HCEC 1CT (cell line): ENCODE data around the gene SPATA6L.

Experiments used
- DNase-seq: peaks from one replicate; pipeline ENCODE4 v3.0.0-alpha.2; 2017

SPATA6L gene, protein sequence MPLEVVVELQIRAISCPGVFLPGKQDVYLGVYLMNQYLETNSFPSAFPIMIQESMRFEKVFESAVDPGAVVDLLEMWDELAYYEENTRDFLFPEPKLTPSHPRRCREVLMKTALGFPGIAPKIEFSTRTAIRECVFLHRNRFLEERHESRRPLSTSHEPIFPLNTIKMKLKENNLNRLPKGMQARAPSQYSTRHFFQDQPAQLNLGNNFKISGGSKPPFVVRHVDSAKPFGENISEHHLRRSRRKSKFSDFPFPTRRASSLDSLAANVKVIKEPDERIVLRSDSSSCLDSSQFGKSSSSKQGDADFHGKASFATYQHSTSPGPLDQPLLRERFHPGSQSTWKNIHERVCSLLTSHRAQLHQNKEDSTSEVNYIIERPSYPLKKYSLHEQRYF

DNA sequence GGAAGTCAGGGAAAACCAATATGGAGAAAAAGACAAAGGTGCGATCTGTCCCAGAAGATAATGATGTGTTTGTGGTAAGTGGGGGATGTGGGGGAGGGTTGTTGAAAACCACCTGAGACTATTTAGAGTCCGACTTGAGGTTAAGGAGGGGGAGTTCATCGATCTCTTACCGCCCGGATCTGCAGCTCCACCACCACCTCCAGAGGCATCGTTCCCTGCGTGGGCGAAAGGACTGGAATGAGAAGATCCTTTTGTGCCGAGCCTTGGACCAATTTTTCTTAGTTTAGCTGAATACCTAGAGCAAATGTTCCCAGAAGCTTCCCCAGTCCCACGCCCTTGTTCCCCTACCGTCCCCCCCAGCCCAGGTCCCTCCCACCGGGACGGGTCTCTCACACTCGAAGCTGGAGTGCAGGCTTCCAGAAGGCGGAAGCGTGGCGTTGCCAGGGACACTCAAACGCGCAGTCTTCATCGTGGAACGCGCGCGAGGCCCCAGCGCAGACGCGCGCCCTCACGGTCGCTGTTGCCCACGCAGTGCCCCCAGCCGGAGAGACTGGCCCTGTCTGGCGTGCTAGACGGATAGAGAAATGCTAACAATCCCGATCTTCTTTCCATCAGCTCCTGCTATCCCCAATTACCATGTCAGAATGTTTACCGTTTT lies at the start of gene SPATA6L:
TSS of gene SPATA6L (minus strand) at position 439 of the 658 bp plus-strand sequence. CDS start at position 209, 230 bp downstream.
- peak; percentile 29 for DNase-seq

DNA sequence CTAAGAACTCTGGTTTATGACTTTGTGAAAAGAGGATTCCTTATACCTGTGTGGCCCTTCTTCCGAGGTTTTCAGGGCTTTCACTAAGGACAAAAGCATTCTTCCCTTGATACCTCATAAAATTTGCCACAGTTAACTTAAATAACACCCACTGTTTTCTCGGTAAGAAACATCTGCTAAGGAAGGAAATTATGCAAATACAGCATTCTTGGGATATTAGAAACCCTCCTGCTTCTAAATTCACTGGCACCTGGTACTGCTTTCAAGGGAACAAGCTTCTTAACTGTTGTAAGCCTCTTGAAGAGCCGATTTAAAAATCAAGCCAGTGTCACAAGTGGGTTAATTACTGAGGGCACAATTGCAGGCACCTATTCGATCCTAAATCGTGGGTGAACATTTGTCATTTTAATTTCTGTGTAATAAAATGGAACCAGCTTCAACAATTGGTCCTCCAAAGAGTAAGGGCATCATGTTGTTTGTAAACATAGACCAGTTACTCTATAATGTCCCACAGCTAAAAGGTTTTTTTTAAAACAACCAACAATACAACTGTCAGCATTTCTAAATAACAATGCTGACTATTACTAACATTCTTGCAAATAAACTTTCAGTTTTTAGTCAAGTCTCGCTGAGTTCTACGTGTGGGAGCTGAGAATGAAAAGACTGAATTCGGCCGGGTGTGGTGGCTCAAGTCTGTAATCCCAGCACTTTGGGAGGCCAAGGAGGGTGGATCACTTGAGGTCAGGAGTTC lies 48.2 kb upstream of the SPATA6L start:
- no peak for DNase-seq

DNA sequence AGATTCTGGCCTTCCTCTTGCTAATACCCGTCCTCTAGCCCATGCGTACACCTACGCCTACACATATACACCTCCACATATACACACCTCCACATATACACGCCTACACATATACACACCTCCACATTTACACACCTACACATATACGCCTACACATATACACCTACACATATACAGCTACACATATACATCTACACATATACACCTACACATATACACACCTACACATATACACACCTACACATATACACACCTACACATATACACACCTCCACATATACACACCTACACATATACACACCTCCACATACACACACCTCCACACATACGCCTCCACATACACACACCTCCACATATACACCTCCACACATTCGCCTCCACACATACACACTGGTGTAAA lies 47.6 kb upstream of the SPATA6L start:
- no peak for DNase-seq

DNA sequence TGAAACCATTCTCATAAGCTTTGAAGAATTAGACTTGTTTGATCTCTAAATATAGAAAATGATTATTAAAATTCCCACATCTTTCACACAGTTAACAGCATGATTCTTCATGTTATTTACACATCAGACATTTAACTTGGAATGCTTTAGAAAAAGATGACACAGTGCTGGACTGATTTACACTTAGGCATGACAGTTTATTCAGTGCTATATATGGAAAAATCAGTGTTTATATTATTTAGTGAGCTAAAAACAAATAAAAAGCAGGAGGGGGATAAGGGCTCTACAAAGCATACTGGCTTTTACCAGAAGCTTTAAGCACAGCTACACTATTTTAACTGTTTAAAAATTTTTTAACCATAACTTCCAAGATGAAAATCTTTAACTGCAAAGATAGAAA lies 43.1 kb upstream of the SPATA6L start:
- no peak for DNase-seq

DNA sequence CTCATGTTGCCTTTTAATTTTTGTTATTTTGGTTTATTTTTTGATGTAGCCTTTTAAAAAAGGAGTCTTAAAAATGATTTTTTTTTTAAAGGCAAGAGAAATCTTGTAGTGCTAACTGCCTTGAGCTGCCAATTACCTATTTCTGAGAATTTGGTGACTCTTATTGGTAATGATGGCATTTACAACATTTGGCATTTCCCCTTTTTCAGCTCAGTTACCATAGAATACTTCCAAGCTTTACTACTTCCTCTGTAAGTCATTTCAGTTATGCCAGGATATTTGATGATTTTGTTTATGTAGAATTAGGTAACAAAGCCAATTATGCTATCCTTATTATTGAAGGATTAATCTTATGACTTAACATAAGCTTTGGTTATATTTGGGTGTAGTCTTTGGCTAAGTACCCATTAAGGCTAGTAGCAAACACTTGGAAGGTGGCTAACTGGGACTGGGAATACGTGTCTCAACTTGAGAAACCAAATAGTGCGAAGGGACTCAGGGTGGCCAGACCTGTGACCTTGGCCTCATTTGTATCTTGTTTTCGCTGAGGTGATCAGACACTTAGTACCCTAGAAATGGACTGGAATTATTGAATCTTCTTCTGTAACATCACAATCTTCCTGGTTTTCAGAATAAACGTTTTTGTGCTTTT lies 40.8 kb upstream of the SPATA6L start:
- DNase-seq, result no peak

DNA sequence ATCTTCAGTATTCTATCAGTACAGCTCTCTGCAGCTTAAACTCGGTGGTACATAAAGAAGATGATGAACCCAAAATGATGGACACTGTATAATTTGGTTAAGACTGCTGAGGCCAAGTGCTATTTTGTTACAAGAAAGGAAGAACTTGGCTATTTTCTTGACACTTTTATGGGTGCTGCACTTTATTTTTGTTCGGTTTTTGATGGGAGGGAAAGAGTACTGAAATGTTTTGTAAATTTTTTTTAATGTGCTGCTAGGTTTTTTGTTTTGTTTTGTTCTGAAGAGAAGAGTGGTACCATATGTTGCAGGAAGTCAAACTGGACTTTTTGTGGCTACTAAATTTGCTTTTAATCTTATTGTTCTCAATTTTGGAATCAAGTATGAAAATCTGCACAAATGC lies 39.7 kb upstream of the SPATA6L start:
- no peak for DNase-seq

DNA sequence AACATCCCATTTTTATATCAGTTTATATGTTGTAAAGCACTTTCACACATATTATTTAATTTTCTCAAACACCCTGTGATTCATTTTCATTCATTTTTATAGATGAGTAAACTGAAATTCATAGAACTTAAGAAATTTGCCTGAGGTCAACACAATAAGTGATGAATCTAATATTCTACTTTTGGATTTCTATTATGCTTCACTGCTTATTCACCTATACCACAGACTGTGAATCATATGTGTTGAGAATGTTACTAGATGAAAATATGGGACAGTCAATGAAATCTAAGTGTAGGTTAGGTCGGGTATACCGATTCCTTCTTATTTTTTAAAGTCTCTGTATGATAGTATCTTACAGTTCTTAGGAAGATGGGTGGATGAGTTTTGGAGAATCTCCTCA lies 37.8 kb upstream of the SPATA6L start:
- DNase-seq, result peak; percentile 26

DNA sequence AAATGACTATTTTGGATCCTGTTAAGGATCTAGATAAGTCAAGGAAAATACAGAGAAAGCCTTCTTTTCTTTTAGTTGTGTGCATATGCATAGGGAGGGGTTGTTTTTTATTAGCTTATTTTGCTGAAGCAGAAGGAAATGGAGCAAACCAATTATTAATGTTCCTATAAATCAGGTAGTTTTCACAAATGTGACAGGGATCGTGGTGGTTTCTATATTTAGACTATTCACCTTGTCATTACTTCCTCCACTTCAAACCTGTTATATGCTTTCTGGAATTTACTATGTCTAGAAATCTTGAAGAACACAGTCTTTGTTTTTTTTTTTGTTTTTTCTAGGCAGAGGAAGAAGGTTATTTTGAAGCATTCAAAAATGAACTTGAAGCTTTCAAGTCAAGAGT lies 35.2 kb upstream of the SPATA6L start:
- DNase-seq, result no peak

DNA sequence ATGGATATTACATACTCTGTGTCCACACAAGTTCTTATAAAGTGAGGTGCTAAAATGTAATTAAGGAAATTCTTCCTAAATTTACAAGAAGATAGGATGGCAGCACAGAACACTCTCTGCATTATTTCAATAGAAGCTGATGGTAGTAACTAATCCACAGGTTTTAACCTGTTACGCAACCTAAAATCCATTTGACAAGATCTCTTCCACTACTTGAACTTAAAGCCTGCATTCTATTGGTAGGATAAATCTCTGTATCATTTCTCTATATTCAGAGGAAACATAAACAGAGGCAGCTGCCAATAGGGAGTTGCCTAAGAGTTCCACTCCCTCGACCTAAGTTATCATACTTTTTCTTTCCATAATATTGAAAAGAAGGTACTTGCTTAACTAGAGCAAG lies 34.7 kb upstream of the SPATA6L start:
- no peak for DNase-seq

DNA sequence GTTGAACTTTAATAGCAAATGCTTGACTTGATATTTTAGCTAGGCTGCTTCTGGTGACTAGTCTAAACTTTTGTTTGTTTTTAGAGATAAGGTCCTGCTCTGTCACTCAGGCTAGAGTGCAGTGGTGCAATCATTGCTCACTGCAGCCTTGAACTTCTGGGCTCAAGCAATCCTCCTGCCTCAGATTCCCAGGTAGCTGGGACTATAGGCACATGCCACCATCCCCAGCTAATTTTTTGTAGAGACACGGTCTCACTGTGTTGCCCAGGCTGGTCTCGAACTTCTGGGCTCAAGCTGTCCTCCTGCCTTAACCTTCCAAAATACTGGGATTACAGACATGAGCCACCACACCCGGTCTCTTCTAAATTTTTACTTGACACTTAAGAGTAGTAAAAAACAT lies 33.8 kb upstream of the SPATA6L start:
- DNase-seq, result no peak

DNA sequence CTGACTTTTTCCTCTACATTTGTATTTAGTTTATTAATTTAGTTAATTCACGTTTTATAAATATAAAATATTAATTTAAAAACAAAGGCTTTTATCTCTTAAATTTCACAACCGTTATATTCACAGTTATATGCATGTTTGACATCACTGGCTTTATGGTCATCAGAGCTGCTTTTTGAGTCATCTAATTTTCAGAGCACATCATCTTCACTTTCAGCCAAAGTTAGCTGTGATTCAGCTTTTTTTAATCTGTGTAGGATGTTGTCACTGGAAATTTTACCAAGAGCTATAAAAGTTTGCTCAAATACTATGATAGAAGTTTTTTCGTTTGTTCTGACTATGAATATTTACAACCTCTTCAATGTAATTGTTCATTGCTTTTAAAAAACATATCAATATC lies 25.5 kb upstream of the SPATA6L start:
- DNase-seq, result peak; percentile 52

DNA sequence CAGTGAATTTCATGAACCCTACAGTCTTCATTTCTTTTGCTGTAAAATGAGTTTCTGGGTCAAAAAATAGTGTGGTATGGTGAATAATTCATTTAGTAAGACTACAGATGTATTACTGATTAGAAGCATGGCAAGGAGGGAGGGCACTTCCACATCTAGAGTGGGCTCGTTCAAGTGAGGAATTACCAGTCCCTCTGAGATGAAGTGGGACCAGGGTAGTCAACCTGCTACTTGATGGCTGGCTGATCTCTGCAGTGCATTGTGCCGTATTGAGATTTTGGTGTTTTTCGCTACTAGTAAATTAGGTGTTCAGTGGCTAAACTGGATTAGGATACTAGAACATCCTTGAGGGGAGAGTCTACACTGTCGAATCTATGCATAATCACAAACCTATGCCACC lies 23.9 kb upstream of the SPATA6L start:
- DNase-seq, result no peak

DNA sequence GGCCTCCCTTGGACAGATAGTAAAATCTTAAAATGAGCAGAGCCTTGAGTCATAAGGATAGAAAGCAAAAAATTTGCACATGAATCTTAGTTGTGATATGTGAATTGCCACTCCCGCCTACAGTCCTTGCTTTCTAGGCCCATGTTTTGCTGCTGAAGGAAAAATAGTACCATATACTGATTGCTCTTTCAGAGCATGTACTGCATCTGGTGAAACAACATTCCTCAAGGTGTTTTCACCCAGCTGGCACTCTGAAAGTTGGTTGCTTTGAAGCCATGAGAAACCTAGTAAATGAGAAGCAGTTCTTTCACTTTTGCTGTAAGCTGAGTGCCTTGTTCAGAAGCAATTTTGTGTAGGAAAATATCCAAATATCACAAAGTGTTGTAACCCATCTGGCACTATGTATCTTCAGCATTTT lies 23.4 kb upstream of the SPATA6L start:
- no peak for DNase-seq

DNA sequence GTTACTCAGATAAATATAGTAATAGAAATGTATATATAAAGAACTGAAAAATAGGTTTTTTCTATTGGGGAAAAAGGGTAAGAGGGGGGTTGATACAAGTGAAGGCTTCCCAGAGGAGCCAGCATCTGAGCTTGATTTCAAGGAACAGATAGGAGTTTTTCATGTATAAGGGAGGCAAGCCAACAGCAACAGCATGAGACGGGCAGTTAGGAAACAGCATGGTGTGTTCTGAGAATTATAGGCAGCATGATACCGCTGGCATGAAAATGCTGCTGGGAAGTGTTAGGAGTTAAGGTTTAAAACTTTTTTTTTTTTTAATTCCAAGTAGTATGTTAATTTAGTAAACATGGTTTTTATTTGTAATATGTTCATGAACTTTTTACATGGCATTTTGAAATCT lies 22.7 kb upstream of the SPATA6L start:
- no peak for DNase-seq

DNA sequence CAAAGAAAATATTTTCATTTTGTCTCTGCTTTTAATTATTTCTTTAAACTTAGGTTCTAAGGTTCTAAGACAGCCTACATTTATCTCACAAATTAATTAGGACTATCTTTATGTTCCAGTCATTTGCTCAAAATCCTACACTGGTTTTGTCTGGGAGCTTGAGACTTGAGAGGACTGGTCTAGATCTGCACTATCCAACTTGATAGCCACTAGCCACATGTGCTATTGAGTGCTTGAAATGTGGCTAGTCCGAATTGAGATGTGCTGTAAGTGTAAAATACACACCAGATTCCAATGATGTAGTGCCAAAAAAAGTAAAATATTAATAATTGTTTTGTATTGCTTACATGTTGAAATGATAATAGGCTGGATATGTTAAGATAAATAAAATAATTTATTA lies 20.3 kb upstream of the SPATA6L start:
- DNase-seq, result no peak

DNA sequence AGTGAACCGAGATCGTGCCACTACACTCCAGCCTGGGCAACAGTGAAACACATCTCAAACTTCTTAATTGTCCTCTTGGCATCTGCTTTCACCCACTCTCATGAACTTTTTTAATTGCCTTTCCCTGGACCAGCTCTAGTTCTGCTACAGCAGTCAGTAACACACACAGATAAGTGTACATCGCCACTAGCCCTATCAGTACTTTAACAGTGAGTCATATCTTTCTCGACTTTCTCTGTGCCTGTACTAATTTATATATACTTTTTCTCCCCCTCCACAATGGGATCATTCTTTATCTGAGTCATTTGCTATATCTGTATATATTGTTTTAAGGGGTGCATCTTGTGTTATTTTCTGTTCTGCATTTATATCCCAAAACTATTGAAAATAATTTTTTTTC lies 19.8 kb upstream of the SPATA6L start:
- no peak for DNase-seq

DNA sequence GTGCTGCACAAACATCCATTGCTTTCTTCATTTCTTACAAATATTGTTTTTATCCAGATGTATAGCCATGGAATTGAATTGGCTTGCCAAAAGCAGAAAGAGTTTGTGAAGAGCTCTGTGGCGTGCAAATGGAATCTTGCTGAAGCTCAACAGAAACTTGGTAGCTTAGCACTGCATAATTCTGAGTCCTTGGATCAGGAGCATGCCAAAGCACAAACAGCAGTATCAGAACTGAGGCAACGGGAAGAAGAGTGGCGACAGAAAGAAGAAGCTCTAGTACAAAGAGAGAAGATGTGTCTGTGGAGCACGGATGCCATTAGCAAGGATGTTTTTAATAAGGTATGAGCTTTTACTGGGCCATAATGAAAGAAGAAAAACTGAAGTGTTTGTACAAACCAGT lies 18.5 kb upstream of the SPATA6L start:
- no peak for DNase-seq

DNA sequence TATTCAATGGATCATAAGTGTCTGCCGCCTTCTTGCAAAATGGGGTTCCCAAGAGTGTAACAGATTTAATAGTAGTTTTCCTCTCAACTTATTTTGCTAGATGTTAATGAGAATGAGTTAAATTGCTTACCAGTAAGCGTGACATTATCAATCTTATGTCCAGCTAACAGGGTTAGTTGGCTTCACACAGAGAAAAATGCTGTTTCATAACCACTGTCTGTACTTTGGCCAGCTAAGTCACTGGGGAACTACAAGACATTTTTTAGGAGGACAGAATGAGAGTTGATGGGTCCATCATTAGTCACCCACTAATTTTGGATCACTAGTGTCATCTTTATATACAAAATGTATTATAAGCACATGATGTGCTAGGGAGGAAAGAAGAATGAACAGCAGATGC lies 14.5 kb upstream of the SPATA6L start:
- peak; percentile 53 for DNase-seq

DNA sequence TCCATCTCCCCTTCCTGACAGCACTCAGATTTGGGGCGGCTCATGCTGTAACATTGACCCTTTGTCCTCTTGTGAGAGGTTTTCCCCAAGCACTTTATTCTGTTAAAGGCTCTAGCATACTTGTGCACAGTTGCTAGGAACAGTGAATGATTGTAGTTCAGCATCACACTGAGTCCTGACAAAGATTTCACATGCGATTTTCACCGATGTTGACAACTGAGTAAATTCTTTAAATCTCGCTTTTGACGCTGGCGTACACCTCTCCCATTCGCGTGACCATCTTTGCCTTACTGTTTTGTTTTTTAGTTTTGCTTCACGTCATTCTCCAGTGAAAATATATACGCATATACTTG lies 13.9 kb upstream of the SPATA6L start:
- no peak for DNase-seq

DNA sequence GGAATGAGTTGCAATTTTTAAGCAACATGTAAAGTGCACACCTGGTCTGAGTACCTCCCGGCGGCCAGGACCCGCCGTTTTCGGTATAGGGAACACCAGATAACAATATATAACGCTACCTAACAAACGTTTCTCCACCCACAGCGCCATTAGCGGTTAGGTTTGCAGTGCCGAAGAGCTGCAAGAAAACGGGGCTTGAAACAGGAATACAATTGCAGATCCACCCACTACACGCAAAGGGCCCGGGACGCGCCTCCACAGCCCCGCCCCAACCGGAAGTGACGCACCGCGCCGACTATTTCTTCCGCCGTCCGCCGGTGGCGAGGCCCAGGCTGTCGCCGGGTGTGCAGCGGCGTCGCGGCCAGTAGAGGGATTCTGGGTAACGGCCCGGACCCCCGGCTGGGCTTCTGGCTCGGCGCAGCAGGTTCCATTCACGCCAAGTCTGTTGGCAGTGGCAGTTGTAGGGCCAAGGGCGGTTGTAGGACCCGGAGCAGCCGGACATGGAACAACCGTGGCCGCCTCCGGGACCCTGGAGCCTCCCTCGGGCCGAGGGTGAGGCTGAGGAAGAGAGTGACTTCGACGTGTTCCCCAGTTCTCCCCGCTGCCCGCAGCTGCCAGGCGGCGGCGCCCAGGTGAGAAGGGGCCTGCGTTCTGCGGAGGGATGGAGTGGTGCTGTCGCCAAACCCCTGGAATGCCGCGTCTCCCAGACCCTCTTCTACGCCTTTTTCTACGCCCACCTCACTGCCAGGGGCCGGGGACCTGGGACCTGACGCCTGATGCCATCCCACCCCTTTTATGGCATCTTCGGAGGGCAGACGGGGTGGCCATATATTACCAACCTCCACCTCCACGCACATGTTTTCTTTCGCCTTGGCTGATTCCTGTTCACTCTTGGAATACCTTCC lies 13.2 kb upstream of the SPATA6L start, which contains the start of gene CDC37L1:
TSS of gene CDC37L1 (plus strand) at position 302 of the 905 bp plus-strand sequence. CDS start at position 501, 199 bp downstream.
- peak; percentile 96 for DNase-seq

DNA sequence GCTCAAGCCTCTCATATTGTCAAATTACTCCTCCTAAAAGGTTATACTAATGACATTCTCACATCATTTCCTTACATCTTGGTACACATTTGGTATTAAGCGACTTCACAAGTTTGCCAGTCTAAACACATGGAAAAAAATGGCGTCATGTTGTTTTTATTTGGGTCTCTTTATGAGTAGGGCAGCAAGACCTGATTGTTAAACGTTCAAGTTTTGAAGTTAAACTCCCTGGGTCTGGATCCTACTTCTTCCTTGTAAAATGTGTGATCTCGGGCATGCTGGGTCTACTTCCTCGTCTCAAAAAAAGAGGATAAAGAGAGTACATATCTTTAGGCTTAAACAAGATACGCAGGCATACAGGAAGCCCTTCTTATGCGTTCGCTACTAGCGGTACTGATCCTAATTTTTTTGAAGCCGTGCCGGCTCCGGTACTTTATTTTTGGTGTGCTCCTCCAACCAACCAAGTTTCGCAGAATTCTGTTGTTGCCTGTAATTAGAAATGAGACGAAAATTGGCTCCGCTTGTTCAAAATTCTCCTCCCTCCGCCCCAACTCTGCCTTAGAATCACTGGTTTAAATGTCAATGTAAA lies 12.5 kb upstream of the SPATA6L start:
- peak; percentile 43 for DNase-seq

DNA sequence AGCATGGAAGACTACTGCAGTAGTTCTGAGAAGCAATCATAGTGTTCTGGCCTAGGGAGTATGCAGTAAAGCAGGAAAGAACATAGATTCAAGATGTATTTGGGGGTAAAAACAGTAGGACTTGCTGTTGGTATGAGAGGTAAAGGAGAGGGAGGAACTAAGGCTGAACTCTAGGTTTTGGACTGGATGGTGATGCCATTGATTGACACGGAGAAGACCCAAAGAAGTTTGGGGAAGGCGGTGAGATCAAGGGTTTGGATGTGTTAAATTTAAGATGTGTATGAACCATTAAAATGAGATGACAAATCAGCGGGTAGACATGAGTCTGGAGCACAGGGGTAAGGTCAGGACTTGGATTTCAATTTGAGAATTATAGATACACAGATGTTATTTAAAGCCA lies 11.1 kb upstream of the SPATA6L start:
- no peak for DNase-seq
